Measurements from ENCODE around the gene LKAAEAR1.

LKAAEAR1 gene

DNA sequence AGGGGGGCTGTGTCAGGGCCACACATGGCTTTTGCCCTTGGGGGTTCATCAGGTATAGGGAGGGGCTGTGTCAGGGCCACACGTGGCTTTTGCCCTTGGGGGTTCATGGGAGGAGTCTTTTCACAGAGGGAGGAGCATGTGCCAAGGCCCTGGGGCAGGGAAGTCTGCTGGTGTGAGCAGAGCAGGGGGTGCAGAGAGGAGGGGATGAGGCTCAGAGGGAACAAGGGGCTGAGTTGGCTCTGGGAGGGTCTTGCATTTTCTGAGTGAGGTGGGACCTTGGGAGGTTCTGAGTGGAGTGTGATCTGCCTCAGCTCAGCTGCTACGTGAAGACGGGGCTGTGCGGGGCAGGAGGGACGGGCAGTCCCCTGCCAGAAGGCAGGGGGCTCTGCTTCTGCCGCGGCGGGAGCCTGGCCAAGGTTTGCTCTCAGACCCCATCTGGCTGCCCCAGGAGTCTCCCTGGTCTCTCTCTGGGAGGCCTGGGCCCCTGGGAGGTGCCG lies 28.8 kb downstream of the LKAAEAR1 start:
- POLR2A ChIA-PET (ENCODE audit: low non-redundant PET) = no interaction called here
- H3K27ac ChIP-seq = peak overlapping the region; percentile 53; the same call in 1 of the 2 replicates
- DNase-seq (ENCODE audit: low spot score) = no peak
- TF ChIP-seq, protein P1, sequence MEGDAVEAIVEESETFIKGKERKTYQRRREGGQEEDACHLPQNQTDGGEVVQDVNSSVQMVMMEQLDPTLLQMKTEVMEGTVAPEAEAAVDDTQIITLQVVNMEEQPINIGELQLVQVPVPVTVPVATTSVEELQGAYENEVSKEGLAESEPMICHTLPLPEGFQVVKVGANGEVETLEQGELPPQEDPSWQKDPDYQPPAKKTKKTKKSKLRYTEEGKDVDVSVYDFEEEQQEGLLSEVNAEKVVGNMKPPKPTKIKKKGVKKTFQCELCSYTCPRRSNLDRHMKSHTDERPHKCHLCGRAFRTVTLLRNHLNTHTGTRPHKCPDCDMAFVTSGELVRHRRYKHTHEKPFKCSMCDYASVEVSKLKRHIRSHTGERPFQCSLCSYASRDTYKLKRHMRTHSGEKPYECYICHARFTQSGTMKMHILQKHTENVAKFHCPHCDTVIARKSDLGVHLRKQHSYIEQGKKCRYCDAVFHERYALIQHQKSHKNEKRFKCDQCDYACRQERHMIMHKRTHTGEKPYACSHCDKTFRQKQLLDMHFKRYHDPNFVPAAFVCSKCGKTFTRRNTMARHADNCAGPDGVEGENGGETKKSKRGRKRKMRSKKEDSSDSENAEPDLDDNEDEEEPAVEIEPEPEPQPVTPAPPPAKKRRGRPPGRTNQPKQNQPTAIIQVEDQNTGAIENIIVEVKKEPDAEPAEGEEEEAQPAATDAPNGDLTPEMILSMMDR (conservative IDR thresholded peaks at IDR 0.05; ENCODE audit: low read depth) = no peak
- CTCF ChIA-PET = interaction anchor here (0.6 to 5.6 kb wide), 2 partner anchors 10 to 16 kb away, joined by 3 to 96 read pairs; no protein-coding TSS in a partner anchor

DNA sequence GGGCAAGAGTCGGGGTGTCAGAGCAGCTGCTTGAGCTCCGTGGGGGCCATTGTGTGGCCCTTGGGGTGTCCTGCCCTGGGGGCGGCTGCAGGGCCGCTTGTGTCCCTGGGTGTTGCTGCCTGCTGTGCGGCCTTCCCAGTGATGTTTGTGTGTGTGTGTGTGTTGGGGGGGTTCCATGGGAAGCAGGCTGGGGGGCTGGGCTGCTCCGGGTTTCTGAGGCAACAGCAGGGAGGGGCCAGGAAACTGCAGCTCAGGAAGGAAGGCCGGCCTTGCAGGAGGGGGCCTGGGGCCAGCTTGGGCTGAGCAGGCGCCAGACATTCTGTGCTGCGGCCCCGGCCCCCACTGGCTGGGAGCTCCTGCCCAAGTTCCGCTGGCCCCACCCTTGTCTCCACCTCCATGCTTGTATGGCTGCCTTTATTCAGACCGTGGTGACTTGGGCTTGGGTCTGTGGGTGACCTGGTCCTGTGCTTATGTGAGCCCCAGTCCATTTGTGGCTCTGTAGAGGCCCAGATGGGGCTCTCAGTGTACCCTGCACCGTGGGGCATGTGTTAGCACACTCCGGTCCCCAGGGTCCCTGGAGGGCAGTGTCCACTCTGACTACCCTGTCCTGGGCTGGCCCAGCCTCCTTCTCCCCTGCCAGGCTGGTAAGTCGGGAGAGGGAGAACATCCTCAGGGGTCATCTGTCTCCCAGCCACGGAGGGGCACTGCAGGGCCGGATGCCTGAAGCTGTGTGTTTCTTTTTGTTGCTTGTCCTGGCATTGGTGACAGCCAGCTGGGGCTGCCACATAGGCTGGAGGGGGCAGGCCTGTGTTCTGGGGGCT lies 30.1 kb downstream of the LKAAEAR1 start:
- CTCF ChIA-PET = interaction anchor here (0.6 to 5.6 kb wide), 4 partner anchors 9 to 27 kb away, joined by 3 to 96 read pairs (median 4); no protein-coding TSS in a partner anchor
- POLR2A ChIA-PET (ENCODE audit: low non-redundant PET) = interaction anchor here (0.5 to 1.9 kb wide), 3 partner anchors 9 to 83 kb away, joined by 3 to 8 read pairs (median 8); partner anchors contain the start of gene TCEA2
- no peak for DNase-seq (ENCODE audit: low spot score)
- H3K27ac ChIP-seq = peak overlapping the region; percentile 53
- TF ChIP-seq, protein P1 (conservative IDR thresholded peaks at IDR 0.05; ENCODE audit: low read depth) = no peak; the same call in 1 of the 2 replicates

DNA sequence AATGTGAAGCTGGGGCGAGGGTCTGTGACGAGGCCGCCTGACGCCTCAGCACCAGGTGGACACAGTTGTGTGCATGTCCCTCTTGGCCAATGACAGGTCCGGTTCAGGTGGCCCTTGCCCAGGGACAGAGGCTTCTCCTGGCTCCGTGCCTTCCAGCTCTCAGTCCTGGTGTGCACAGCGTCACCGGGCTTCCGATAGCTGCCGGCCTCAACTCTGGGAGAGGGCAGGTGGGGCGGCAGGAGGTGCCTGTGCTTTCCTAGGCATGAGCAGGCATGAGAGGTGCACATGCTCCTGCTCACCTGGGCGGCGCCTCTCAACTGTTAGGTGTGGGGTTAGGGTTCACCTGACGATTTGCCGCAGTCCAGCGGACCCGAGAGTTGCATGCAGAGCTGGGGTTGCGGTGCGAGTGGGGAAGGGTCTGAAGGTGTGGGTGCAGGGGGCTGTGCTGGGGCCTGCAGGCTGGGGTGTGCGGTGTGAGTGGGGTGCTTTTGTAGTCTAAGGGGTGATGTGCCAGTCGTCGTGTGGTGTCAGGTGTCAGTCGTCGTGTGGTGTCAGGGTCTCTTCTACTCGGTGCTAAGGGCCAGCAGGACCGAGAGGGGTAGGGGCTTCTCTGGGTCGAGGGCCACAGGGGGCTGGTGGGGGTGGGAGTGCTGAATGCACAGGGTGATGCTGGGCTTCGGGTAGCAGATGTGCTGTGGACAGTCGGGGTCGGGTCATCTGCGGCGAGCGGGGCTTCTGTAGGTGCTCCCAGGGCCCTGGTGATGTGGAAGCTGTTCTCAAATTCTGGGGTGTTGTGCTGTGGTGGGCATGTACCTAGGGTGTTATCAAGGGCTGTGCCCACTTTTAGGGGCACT lies 31.0 kb downstream of the LKAAEAR1 start:
- POLR2A ChIA-PET (ENCODE audit: low non-redundant PET) = interaction anchor here (1.9 kb wide), 1 partner anchor 10 kb away, joined by 8 read pairs; the partner anchor contains the start of gene TCEA2

DNA sequence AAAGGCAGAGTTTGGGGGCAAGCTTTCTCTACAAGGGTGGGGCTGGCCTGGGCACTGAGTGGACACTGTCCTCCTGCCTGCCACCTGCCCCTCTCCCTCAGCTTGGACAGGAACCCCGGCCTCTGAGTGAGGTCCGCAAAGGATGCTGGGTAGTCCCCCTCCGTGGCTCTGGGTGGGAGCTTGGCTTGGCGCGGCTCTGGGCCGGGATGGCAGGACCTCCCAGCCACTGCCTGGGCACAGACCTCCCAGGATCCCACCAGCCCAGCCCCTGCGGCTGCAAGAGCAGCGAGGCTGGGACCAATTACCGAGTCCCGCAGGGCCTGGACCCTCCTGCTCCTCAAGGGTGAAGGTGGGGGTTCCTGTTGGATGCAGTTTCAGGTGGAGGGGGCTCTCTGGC lies 31.9 kb downstream of the LKAAEAR1 start:
- no peak for DNase-seq (ENCODE audit: low spot score)
- H3K27ac ChIP-seq = peak overlapping the region; percentile 4; the same call in 1 of the 2 replicates
- ChIA-PET CTCF (interaction anchor here (0.6 to 5.6 kb wide), 4 partner anchors 13 to 394 kb away, joined by 3 to 96 read pairs (median 4); no protein-coding TSS in a partner anchor), POLR2A (ENCODE audit: low non-redundant PET) (interaction anchor here (1.9 kb wide), 1 partner anchor 11 kb away, joined by 8 read pairs; the partner anchor contains the start of gene TCEA2)
- TF ChIP-seq, protein P1 (conservative IDR thresholded peaks at IDR 0.05; ENCODE audit: low read depth) = no peak

More for the DNA sequence above, 31.0 kb downstream of the LKAAEAR1 start:
- peak overlapping the region; percentile 53 for H3K27ac ChIP-seq
- no peak for DNase-seq (ENCODE audit: low spot score)
- CTCF ChIA-PET = interaction anchor here (0.5 to 5.6 kb wide), 7 partner anchors 8 to 589 kb away, joined by 3 to 96 read pairs (median 3); no protein-coding TSS in a partner anchor
- TF ChIP-seq, protein P1 (conservative IDR thresholded peaks at IDR 0.05; ENCODE audit: low read depth) = no peak

DNA sequence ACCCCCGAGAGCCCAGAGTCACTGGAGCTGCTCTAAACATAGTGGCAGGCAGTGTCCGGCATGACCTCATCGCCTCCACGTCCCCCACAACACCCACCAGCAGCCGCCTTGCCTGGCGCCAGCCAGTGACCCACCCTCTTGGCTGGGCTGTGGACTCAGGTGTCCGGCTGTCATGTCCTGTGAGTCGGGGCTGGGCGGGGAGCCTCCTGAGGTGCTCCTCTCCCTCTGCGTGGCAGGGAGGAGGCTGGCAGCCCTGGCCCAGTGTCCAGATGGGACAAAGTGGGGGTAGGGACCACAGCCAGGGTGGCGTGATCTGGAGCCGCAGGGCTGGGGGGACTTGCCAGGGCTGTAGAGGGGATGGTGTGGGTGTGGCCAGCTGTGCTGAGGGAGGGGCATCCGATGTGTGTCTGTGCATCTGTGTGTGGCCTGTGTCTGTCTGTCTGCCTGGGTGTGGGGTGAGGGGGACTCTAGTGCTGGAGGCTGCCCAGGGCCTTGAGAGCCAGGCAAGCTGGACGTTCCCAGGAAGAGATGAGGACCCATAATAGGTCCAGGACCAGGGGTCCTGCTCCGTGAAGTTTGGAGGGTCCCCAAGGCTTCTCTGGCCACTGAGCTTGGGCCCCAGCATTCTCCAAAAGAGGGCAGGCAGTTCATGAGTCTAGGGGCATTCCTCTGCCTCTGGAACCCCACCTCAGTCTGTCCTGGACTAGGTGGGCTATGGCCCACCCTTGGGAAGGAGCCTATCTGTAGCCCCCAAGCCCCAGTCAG lies 32.5 kb downstream of the LKAAEAR1 start:
- CTCF ChIA-PET = interaction anchor here (0.6 to 5.6 kb wide), 3 partner anchors 13 to 60 kb away, joined by 3 to 96 read pairs (median 4); no protein-coding TSS in a partner anchor

More for the DNA sequence above, 32.5 kb downstream of the LKAAEAR1 start:
- no peak for DNase-seq (ENCODE audit: low spot score)
- TF ChIP-seq, protein P1 (conservative IDR thresholded peaks at IDR 0.05; ENCODE audit: low read depth) = no peak
- POLR2A ChIA-PET (ENCODE audit: low non-redundant PET) = interaction anchor here (1.9 kb wide), 1 partner anchor 11 kb away, joined by 8 read pairs; the partner anchor contains the start of gene TCEA2
- H3K27ac ChIP-seq = peak overlapping the region; percentile 4; the same call in 1 of the 2 replicates

All from RWPE1 (cell line).